GM19351 (cell line): ENCODE data around the gene SH2D2A.
A peak's percentile ranks its signal among the peaks of the same experiment; 100 is the strongest.

Source experiments
- ATAC-seq: cut with Tn5 transposase; IDR thresholded peaks from one replicate; pipeline ENCODE4 v1.9.1; 2021; ENCODE audit warnings: mild to moderate bottlenecking, moderate library complexity; ENCODE audit not compliant: unreplicated experiment

Gene SH2D2A

DNA sequence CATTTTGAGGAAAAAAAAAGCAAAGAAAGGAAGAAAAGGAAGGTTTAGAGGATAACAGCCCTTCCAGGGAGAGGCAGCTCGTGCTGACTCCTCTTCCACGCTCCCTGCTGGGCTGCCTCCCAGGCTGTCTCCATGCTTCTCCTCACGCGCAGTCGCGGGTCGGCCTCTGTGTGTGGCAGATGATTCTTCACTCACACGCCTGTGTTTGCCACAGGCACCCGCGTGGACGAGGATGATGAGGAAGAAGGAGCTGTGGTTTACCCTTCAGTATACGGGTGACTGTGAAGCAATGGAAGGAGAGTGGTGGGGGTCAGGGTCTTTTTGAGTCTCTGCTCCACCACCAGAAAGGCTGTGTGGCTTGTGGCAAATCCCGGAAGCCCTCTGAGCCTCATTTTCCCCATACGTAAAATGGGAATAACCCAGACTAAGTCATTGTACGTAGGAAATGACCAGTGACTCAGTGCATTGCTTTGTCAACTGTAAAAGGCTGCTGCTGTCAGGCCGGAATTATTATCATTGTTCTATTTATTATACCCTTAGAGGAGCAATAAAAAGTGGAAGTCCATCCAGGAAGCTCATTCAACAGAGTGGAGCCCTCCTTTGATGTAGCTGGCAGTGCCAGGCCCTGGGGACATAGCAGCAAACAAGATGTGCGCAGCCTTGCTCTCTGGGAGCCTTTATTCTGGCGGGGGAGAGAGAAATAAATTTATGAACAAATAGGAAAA is 11.9 kb upstream of the SH2D2A start:
- no peak for ATAC-seq

DNA sequence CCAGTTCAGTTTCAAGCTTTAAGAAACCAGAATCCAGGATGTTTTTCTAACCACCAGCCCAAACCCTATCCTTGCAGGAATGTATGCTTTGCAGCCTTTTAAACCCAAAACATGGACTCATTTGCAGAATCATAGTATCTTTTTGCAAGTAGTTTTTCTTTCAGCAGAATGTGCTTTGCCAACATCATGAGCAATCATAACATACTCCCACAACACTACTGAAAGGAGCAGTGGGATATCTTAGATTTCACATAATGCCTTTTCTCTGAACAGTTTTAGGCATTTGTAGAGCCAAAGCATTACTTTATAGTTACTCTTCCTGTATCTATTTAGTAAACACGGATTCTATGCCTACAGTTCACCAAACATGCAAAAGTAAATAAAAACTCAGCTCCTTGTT is 10.0 kb upstream of the SH2D2A start:
- no peak for ATAC-seq

DNA sequence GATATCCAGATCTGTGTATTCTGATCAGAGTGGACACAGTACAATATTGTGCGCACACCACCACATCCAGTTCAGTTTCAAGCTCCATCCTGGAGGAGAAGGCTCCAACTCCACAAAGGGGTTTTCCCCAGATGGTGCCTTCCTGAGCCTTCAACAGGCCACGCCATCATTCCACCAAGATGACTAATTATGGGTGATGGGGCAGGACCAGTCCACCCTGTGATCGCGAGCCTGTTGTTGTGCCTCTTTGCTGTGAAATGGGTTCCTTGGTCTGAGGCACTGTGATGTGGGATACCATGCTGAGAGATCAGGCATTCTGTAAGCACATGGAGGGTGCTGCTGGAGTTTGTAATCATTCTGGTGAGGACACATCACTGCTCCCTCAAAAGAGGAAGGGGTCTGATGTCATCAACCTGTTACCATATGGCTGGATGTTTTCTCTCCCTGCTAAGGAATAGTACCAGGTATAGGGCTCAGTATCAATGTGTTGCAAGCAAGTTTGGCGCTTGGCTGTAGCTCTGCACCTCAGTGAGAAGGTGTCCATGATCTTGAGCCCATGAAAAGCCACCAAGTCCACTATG is 6.7 kb upstream of the SH2D2A start:
- no peak for ATAC-seq

DNA sequence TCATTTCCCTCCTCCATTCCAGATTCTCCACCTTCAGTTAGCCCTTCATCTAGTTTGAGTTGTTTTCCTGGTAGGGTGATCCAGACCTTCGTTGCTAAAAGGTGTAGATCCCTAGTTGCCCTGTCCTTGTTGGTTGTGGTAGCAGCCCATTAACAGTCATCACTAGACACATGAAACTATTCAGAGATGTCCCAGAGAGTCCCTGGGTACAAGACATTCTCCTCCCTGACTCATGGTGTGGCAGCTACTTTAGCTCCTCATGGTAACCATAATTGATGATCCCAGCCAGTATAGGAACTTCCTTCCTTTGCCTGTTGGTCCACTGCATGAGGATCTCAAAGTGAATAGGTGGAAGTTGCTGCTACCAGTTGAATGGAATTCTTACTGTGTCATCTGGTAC is 6.0 kb upstream of the SH2D2A start:
- no peak for ATAC-seq

DNA sequence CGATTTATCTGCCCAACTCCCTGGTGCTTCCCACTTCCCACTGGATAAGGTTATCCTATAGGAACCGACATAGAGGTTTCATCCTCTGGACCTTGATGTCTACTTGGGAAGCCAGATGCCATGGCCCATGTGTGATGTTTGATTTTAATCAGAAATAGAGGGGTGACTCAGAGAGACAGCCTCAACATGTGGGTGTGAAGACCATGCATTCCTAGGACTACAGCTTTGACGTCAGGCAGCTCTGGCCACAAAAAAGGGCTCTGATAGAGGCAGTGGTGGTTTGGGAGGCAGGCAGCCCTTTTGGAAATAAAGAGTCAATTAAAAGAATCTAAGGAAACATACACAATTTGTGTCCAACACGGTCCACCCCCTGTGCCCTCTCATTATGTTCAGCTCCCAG is 5.2 kb upstream of the SH2D2A start:
- no peak for ATAC-seq

DNA sequence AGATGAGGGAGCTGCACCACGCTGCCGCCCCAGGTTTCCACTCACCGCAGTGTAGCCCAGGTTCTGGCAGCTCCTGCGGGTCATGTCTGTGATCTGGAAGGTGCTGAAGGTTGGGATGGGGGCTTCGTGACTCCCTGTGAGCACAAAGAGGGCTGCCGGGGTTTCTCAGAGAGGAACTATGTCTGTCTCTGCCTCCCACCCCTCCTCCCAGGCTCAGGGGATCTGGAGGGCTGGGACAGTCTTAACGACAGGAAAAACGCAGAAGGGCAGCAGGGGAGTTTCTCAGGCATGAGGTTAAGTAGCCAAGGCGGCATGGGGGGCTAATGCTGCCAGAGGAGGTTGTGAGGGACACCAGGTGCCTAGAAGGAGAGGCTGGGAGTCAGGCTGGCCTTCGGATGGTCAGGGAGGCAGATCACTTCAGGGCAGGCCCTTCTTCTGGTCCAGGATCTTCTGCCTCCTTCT is 656 bp downstream of the SH2D2A start:
- no peak for ATAC-seq

DNA sequence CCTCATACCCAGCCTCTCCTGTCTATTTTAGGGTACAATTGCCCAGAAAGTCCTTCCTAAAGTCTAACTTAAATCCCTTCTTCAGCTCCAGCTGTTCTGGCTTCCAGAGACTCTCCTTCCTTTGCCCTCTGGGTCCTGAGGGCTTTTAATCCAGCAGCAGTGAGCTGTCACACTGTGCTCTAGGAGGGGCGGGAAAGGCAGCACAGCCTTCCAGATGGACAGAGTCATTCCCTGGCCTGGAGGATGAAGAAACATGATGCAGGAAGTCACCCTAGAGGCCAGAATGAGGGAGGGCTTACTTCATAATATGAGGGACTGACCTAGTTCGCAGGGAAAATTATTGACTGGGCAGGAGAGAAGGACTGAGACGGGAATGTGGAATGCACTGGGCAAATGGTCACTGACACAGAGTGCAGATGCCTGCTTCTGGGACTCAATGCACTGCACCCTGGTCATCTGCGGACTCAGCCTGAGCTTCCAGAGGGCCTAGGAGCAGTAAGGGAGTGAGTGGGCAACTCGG is 1.3 kb downstream of the SH2D2A start:
- no peak for ATAC-seq

DNA sequence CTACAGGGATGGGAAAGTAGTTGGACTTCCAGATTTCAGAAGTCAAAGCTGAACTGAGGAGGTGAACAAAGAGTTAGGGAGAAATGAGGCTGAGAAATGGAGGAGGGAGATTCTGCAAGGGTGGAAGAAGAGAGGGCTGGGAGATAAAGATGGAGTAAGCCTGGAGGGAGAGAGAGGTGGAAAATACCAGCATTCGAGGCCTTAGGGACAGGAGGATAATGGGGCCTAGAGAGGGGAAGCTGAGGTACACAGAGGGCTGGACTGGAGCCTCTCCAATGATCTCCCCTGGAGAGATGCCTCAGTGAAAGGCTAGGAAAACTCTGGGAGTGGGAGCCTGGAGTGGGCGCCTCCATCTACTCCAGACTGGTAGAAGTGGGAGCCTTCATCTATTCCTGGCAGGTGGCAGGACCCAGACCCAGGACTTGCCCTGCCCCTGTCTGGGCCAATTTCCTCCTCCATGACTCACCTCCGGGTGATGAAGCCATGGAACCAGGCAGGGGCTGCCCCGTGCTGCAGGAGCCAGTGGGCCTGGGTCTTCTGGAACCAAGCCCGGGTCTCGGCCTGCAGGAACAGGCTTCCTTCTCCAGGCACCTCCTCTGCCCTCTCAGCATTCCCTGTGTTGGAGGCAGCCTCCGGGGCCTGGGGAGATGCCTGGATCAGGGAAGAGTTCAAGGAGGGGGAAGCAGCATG is 1.9 kb downstream of the SH2D2A start:
- no peak for ATAC-seq

DNA sequence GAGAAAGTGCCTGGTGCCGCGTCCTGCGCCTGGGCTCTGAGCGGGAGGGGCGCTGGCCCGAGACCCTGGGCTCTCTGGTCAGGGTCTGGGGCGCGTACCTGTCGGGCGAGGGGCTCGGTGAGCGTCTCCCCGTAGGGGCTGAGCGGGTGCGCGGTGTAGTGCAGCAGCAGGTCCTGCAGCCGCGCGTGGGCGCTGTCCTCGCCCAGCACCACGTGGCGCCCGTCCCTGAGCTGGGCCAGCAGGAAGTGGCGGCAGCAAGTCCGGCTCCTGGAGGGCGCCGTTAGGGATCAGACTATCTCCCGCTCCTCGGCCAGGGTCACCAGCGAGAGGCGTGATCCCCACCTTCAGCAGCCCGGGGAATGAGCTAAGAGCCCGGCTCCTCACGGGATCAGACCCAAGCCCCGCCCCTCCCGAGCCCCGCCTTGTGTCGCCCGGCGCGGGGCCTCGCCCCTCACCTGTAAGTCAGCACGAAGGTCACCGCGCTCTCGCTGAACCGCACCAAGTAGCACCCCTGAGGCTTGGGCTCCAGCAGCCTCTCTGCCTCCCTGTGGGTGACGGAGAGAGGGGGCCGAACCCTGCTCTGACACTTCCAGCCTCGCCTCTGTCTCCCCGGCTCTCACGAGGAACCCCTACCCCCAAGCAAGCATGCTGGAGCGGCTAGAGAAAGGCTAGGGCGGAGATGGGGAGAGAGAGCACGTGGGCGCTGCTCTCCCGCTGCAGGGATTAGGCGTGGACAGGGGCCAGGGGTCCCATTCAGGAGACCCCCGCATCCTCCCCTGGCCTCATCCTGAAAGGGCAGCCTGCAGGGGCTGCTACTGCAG is 2.7 kb downstream of the SH2D2A start:
- peak; percentile 49 for ATAC-seq

DNA sequence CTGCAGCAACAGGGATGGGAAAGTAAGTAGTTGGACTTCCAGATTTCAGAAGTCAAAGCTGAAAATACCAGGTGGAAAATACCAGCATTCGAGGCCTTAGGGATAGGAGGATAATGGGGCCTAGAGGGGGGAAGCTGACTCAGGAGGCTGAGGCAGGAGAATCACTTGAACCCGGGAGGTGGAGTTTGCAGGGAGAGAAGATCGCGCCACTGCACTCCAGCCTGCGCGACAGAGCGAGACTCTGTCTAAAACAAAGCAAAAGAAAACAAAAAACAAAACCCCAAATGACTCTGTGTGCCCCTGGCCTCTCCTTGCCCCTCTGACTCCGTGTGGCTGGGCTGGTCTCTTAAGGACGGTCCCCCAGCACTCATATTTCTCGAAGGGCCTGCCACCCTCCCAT is 3.4 kb downstream of the SH2D2A start:
- ATAC-seq, result no peak

DNA sequence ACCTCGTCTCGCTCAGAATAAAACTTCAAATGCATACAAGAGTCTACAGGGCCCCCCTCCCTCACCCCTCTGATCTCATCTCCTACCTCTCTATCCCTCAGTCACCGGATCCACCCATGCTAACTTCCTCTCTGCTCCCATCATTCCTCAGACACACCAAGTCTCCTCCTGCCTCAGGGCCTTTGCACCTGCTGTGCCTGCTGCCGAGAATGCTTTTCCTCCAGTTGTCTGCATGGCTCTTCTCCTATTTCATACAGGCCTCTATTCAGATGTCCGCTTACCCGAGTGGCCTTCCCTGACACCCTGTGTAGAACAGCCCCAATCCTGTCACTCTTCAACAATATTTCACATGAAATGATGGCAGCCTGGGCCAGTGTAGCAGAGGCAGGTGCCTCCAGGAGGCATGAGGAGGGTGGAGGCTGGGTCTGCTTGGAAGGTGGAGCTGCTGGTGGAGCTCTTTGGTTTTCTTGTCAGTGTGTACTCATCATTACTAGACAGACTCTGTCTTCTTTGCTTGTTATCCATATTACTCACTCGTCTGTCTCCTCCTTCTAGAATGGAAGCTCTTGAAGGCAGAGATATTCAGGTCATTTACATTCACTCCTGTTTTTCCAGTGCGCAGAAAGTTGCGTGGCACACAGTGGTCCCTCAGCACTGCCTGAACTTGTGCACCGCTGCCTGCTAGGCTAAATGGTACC is 4.2 kb downstream of the SH2D2A start:
- no peak for ATAC-seq

DNA sequence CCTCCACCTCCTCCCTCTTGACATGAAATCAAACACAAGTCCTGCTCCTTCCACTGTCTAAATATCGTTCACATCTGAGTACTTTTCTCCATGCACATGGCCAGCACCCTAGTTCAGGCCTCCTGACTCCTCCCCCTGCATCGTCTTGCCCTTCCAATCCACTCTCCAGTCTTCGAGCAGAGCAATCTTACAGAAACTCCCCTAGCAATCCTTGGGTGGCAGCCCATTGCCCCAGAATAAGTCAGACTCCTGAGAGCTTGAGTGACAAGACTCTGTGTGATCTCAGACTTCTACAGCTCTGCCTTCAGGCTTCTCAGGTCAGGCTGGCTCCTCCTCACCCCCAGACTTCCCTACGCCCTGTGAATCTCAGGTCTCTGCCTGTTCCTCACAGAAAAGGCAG is 5.5 kb downstream of the SH2D2A start:
- no peak for ATAC-seq

DNA sequence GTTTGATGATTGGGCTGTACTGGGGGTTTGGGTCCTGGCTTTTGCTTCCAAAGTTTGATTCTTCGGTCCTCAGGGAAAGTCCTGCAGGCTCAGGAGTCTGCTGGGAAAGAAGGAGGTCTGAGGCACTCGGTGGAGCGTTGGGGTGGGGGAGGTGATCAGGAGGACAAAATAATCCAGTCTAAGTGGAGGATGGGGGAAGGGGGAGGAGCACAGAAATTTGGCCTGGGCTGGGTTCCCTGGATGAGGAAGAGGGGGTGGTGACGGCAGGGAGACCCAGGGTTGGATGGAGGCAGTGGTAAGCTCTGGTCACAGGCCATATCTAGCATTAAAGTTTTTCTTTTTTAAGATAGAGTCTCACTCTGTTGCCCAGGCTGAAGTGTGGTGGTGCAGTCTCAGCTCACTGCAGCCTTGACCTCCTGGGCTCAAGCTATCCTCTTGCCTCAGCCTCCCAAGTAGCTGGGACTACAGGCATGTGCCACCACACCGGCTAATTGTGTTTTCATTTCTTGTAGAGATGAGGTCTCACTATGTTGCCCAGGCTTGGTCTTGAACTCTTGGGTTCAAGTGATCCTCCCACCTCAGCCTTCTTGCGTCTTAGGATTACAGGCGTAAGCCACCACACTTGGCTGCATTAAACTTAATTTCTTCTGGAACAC is 6.8 kb downstream of the SH2D2A start:
- ATAC-seq, result no peak

DNA sequence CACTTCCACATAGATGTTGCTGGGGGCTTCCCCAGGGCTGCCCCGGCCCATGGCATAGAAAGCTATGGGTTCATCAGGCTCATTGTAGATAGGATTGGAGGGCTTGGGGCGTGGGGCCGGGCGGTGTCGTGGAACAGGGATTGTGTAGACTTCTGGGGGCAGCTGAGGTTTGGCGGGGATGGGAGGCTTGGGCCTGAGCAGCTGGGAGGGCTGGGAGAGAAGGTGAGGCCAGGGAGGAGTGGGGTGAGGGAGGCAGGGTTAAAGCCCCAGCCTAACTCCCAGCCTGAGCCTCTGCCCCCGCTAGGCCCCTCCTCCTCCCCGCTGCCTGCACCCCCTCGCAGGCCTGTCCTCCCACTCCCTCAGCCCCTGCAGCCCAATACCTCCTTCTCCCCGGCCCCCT is 7.4 kb downstream of the SH2D2A start:
- ATAC-seq, result no peak

DNA sequence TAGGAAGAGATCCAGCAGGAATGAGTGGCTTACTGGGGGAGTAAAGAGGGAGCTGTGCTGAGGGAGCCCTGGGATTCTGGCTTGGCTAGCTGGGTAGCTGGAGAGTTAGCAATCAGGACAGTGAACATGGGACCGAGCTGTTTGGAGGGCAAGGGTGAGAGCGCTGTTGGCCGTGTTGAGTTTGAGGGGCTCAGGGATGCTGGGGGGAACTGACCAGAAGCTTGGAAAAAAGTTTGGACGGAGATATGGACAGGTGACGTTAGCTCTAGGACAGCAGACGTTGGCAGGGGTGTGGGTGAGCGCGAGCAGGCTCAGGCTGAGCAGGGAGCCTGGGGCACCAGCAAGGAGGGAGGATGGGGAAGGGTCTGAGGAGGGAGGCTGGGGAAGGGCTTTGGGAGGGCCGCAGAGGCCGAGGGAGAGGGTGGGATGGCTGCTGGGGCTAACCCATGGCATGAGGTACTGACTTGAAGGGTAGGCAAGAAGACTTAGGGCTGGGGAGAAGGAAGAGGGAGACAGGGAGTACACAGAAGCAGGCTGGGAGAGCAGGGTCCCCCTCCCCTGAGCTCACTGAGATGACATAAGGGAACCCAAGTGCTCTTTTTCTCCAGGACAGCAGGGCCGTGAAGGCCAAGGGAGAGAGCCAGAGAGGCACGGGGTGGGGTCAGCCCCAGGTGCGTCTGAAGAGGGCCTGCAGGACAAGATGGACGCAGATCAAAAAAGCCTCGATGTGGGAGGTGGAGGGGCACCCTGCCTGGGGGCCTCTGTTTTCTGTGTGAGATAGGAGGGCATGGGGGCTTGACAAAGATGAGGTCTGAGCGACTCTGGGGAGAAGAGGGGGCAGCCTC is 8.2 kb downstream of the SH2D2A start:
- no peak for ATAC-seq

DNA sequence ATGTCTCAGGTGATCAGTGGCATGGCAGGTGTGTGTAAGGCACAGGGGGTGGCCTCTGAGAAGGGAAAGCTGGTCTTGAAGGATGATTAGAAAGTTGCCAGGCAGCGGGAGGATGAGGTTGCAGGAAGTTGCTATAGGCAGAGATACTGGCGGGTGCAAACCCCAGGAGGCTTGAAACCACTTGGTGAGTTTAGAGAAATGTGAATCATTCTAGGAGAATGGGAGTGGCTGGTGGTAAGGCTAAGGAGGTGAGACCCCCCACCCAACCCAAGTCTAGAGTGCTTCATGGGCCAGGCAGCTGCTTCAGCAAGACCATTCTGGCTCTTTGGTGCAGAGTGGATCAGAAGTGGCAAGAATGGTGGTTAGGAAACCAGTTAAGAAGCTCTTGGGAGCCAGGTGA is 9.0 kb downstream of the SH2D2A start:
- no peak for ATAC-seq

DNA sequence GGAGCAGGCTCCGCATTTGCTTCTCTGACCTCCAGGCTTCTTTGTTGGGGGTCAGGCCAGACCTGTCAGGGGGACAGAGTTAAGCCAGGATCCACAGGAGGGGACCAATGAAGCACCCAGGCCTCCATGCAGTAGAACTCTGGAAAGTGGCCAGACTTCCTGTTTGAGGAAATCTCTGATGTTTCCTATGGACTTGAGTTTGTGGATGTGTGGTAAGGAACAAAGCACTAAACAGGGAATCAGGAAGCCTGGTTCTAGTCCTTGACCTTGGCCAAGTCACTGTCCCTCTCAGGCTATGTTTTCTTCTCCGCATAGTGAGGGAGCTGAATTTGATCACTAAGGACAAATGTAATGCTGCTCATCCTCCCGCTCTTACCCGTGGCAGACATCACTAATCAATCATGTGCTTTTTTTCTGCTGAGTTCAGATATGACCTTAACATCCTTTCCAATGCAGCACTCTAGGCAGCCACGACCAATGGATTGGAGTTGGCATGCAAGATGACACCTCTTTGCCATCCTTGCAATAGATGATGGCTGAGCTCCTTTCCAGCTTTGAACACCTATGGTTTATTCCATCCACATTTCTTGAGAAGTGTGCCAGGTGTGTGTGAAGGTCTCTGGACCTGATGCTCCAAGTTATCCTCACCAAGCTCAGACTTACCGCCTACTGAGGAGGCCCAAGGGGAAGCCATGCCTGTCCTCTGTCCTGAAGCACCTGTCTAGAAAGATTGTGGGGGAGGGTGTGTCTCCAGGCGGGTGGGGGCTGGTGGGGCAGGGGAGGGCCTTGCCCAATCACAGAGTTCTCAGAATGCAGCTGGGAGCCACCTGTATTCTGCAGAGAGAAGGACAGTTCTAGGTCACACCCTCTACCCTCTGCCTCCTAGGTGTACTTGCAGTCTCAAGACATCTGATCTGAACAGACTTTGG is 9.9 kb downstream of the SH2D2A start:
- no peak for ATAC-seq
